Body of pancreas (tissue), 4 donors: ENCODE measurements around the gene CRYBG3. TPM values are rescaled to one million over a fixed set of nuclear protein-coding genes. Genes with fewer than 3 reads are reported as not detected.

Source experiments
- ATAC-seq: fragments of 150-250 bp; one replicate; pipeline ENCODE4 v1.9.1; 2016
- DNase-seq, 4 donors: peaks; one replicate each; pipeline ENCODE4 v3.0.0-alpha.2; 2019
- H3K27ac ChIP-seq, 4 donors: fragments of 200-600 bp; sonication (generic); 1 replicate in 3 of 4; 2 replicates in 1 of 4; pipeline versions ENCODE4 v1.5.1 to v1.6.1; 2016 to 2019; ENCODE audit warnings: mild to moderate bottlenecking in 1 of 4, mixed read lengths in 1 of 4, moderate library complexity in 1 of 4
- H3K27me3 ChIP-seq, 2 donors: fragments of 200-600 bp; sonication (generic); one replicate each; pipeline ENCODE4 v1.6.0; 2016; ENCODE audit warnings: mild to moderate bottlenecking in 1 of 2
- H3K36me3 ChIP-seq, 2 donors: fragments of 200-600 bp; sonication (generic); replicated peaks in 1 of 2; 2 replicates each; pipeline ENCODE4 v1.5.1; 2016; ENCODE audit warnings: low read depth in 2 of 2; ENCODE audit not compliant: insufficient read depth in 1 of 2
- H3K4me1 ChIP-seq: fragments of 200-600 bp; sonication (generic); one replicate; pipeline ENCODE4 v1.6.0; 2016
- H3K4me3 ChIP-seq, 2 donors: fragments of 200-600 bp; sonication (generic); 1 replicate in 1 of 2; 2 replicates in 1 of 2; pipeline ENCODE4 v1.5.1; 2016 to 2019
- H3K9me3 ChIP-seq, 3 donors: fragments of 200-600 bp; sonication (generic); 1 replicate in 2 of 3; 2 replicates in 1 of 3; pipeline ENCODE4 v1.5.1; 2016
- CTCF ChIP-seq, 7 experiments: fragments of 450-650 bp in 4 of 7; fragments of 200-600 bp in 3 of 7; sonication (generic) in 3 of 7; IDR thresholded peaks; one replicate each; pipeline ENCODE4 v1.5.1; 2016 to 2019; ENCODE audit warnings: antibody characterized with exemption in 7 of 7
- POLR2A ChIP-seq, 3 donors: fragments of 450-650 bp; IDR thresholded peaks; one replicate each; pipeline ENCODE4 v1.6.1; 2016; ENCODE audit warnings: antibody characterized with exemption in 3 of 3, mild to moderate bottlenecking in 2 of 3
- WGBS, 2 donors: methylation state at CpG; one replicate each; pipeline ENCODE4 v1.1.5; 2017; 5-methylcytosine and 5-hydroxymethylcytosine counted together
- intact Hi-C: fragments of 100-400 bp; cut with DNase I; formaldehyde crosslinking; loops from one replicate; pipeline ENCODE4 v1.15.1; 2023
- total RNA-seq, 2 donors: library from RNA; depleted of rRNA; stranded (reverse); fragments of >200 nt; gene quantifications; one replicate each; pipeline ENCODE4 v1.1.0, GENCODE V29; 2016

CRYBG3 gene
- total RNA-seq, 2 donors from 2014 or later, result 14.5 to 17.1 TPM

- Histone ChIP-seq H3K27me3 (no peaks in the 10 kb centered on the region), H3K4me3 (no peak overlapping the region), H3K36me3 (peaks cover 0 to 6% of the 10 kb centered on the region in 2 donors), H3K9me3 (no peaks in the 10 kb centered on the region), H3K27ac (no peak overlapping the region), H3K4me1 (peaks cover 8% of the 10 kb centered on the region)
- TF ChIP-seq CTCF (IDR thresholded peaks at IDR 0.05) (no peak), POLR2A (IDR thresholded peaks at IDR 0.05) (no peak)
- DNase-seq (no peak), ATAC-seq (no peak)
- intact Hi-C loops, result no loop called here
- 76 to 81% methylated on average over 1 of the region's 1 CpG for whole genome bisulfite sequencing, 2 donors
These were observed 118.2 kb downstream of the CRYBG3 start for GRCh38 chr3:97940034-97940433.

- no peak overlapping the region for H3K4me3 ChIP-seq
- 79 to 86% methylated on average over 4 of the region's 4 CpGs for WGBS, 2 donors
- no peak overlapping the region for H3K27ac ChIP-seq
- no peak for DNase-seq
- peaks cover 8% of the 10 kb centered on the region for H3K4me1 ChIP-seq
- ATAC-seq, result no peak
- intact Hi-C loops, result no loop called here
- TF ChIP-seq POLR2A (IDR thresholded peaks at IDR 0.05) (no peak), CTCF (IDR thresholded peaks at IDR 0.05) (no peak)
- no peaks in the 10 kb centered on the region for H3K9me3 ChIP-seq
- no peaks in the 10 kb centered on the region for H3K27me3 ChIP-seq
- peaks cover 0 to 16% of the 10 kb centered on the region in 2 donors for H3K36me3 ChIP-seq
These were observed 121.2 kb downstream of the CRYBG3 start for GRCh38 chr3:97942801-97943546.

- TF ChIP-seq POLR2A (IDR thresholded peaks at IDR 0.05), result no peak
- TF ChIP-seq CTCF (IDR thresholded peaks at IDR 0.05), result no peak
- H3K4me1 ChIP-seq, result no peaks in the 10 kb centered on the region
- no peak for DNase-seq
- intact Hi-C loops, result no loop called here
- no peak overlapping the region for H3K27ac ChIP-seq
- no peaks in the 10 kb centered on the region for H3K27me3 ChIP-seq
- 75 to 80% methylated on average over 5 of the region's 5 CpGs for WGBS, 2 donors
- H3K36me3 ChIP-seq, result peaks cover 0 to 35% of the 10 kb centered on the region in 2 donors
- H3K9me3 ChIP-seq, result no peaks in the 10 kb centered on the region
- H3K4me3 ChIP-seq, result no peak overlapping the region
- ATAC-seq, result no peak
These were observed 126.7 kb downstream of the CRYBG3 start for GRCh38 chr3:97948351-97949109.

- ATAC-seq (no peak), DNase-seq (no peak)
- Histone ChIP-seq H3K27me3 (no peaks in the 10 kb centered on the region), H3K4me3 (no peak overlapping the region), H3K36me3 (peaks cover 0 to 35% of the 10 kb centered on the region in 2 donors), H3K27ac (no peak overlapping the region), H3K4me1 (no peaks in the 10 kb centered on the region), H3K9me3 (no peaks in the 10 kb centered on the region)
- no peak for TF ChIP-seq CTCF (IDR thresholded peaks at IDR 0.05)
- no peak for TF ChIP-seq POLR2A (IDR thresholded peaks at IDR 0.05)
- 100% methylated on average over 2 of the region's 2 CpGs for WGBS, 2 donors
- intact Hi-C loops, result no loop called here
These were observed 127.3 kb downstream of the CRYBG3 start for GRCh38 chr3:97949110-97949485.
